ENCODE results near the gene TSPAN11. TPM values are rescaled to one million over a fixed set of nuclear protein-coding genes. Genes with fewer than 3 reads are reported as not detected.

TSPAN11 gene
- total RNA-seq, 1 donor from 2014 or later = 2.2 TPM

DNA sequence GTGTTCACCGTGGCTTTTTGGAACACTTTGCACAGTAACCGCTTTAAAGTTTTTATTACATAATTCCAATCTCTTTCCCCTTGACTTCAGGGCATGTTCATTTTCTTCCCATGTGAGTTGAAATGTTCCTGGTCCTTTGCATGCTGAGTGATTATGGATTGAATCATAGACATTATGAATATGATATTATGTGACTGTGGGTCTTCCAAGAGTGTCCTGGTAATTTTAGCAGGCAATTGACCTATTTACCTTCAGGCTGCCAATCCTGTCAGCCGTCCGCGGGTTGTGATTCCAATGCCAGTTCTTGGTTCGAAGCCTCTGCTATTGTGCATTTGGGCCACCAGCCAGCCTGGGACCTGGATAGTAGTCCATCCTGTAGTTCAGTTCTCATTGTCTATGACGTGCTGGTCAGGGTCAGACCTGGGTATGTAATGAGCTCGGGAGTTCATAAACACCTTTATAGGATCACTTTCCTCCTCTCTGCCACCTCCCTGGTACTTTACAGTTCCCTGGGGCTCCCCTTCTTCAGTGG is 114.6 kb downstream of the TSPAN11 start:
- no peak for DNase-seq (ENCODE audit: low read depth, low spot score)

Other genes starting within 250 kb of the TSPAN11 start
- gene IPO8, start 230.9 kb upstream of the TSPAN11 start, total RNA-seq = 44.3 and 57.8 TPM in 2 replicates
- 24.3 and 30.9 TPM in 2 replicates for gene CAPRIN2, start 171.8 kb upstream of the TSPAN11 start, total RNA-seq
- gene DDX11, start 147.1 kb downstream of the TSPAN11 start, total RNA-seq = 18.9 and 28.3 TPM in 2 replicates